Activated B cell treated with CpG ODN at 0.5 μM for 24 hours (primary cell): ENCODE data around the gene MYO1F. TPM values are rescaled to one million over a fixed set of nuclear protein-coding genes. Genes with fewer than 3 reads are reported as not detected.
A peak's percentile ranks its signal among the peaks of the same experiment; 100 is the strongest.

ENCODE experiments used
- ATAC-seq: fragments of 200-7000 bp; cut with Tn5 transposase; one replicate; pipeline ENCODE4 v1.10.0; 2021; ENCODE audit warnings: low read depth, mild to moderate bottlenecking, moderate library complexity
- CTCF ChIA-PET: fragments of 350-600 bp; sonication (Branson Sonifier 250); formaldehyde crosslinking; loops from one replicate; lab custom pipeline; 2021; ENCODE audit warnings: antibody characterized with exemption; lab: Charles Lee
- POLR2A ChIA-PET: fragments of 350-600 bp; sonication (Branson Sonifier 250); formaldehyde crosslinking; loops from one replicate; lab custom pipeline; 2021; ENCODE audit warnings: antibody characterized with exemption; lab: Charles Lee
- DNase-seq: peaks from one replicate; pipeline ENCODE4 v3.0.0; 2022
- H3K27ac Mint-ChIP-seq: one replicate; pipeline ENCODE4 v1.8.0; 2020; ENCODE audit warnings: mixed read lengths
- H3K27me3 Mint-ChIP-seq: one replicate; pipeline ENCODE4 v1.8.0; 2021; ENCODE audit warnings: mixed read lengths
- H3K36me3 Mint-ChIP-seq: one replicate; pipeline ENCODE4 v1.8.0; 2021; ENCODE audit warnings: low read depth, mixed read lengths
- H3K4me1 Mint-ChIP-seq: one replicate; pipeline ENCODE4 v1.8.0; 2021; ENCODE audit warnings: mixed read lengths
- H3K4me3 Mint-ChIP-seq: one replicate; pipeline ENCODE4 v1.8.0; 2020; ENCODE audit warnings: mild to moderate bottlenecking, mixed read lengths
- H3K9me3 Mint-ChIP-seq: one replicate; pipeline ENCODE4 v1.8.0; 2020; ENCODE audit warnings: mixed read lengths
- intact Hi-C: fragments of 100-400 bp; cut with micrococcal nuclease; formaldehyde crosslinking; loops from one replicate; pipeline ENCODE4 v1.15.1; 2024
- total RNA-seq: library from RNA; stranded (reverse); gene quantifications from 2 replicates; pipeline ENCODE4 v1.2.3, GENCODE V29; 2022
- TF ChIP-seq, protein P1 (sequence below): fragments of 200-600 bp; IDR thresholded peaks from one replicate; pipeline ENCODE4 v1.8.0; 2022; ENCODE audit warnings: antibody characterized with exemption, mild to moderate bottlenecking

MYO1F gene
- total RNA-seq, 1 donor from 2014 or later: 63.8 TPM

DNA sequence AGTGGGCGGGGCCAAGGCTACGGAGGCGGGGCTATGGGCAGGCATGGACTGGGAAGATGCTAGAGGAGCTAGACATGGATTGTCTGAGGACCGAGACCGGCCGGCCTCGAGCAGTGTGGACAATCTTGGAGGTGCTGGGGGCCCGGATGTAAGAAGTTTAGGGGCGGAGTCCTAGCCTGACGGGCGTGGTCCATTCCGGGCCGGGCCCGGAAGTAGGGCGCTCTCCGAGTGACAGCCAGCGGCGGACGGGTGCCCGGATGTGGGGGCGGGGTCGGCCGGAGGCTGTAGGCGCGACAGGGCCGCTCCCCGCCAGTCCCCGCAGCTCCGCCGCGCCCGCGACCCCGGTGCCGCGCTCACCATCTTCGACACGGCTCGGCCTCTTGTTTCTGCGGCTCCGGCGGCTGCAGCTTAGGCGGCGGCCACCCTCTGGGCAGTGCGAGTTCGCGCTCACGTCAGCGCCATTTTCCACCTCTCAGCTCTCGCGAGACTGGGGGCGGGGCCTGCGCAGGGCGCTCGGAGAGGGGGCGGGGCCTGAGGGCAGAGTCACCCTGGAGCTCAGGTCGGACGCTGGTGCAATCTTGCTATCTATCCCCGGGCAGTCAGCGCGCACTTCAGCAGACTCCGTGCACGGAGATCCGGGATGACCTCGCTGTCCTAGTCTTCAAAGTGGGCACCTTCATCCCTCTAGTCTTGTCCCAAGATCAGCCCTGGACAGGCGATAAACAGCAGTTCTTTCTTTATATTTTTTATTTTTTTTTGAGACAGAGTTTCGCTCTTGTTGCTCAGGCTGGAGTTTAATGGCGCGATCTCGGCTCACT is 63.3 kb downstream of the MYO1F start, which contains the start of gene ZNF414:
Gene ZNF414 (minus strand): TSS at position 481 of the 818 bp plus-strand sequence. CDS start 121 bp downstream, at position 360.
- intact Hi-C loops: loop anchor here (1.0 to 5.0 kb wide), 7 partner anchors 42 to 1303 kb away; partner anchors contain the start of genes FBXL12, HNRNPM, KANK3 and MARCHF2
- DNase-seq (peak; percentile 99), ATAC-seq (peak; percentile 90)
- TF ChIP-seq, protein P1, sequence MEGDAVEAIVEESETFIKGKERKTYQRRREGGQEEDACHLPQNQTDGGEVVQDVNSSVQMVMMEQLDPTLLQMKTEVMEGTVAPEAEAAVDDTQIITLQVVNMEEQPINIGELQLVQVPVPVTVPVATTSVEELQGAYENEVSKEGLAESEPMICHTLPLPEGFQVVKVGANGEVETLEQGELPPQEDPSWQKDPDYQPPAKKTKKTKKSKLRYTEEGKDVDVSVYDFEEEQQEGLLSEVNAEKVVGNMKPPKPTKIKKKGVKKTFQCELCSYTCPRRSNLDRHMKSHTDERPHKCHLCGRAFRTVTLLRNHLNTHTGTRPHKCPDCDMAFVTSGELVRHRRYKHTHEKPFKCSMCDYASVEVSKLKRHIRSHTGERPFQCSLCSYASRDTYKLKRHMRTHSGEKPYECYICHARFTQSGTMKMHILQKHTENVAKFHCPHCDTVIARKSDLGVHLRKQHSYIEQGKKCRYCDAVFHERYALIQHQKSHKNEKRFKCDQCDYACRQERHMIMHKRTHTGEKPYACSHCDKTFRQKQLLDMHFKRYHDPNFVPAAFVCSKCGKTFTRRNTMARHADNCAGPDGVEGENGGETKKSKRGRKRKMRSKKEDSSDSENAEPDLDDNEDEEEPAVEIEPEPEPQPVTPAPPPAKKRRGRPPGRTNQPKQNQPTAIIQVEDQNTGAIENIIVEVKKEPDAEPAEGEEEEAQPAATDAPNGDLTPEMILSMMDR: no peak
- ChIA-PET CTCF (interaction anchor here (0.8 to 1.7 kb wide), 4 partner anchors 8 to 101 kb away, joined by 3 to 11 read pairs (median 6); partner anchors contain the start of gene MARCHF2), POLR2A (interaction anchor here (0.5 to 2.8 kb wide), 33 partner anchors 8 to 1995 kb away, joined by 3 to 30 read pairs (median 5); partner anchors contain the start of genes ELAVL1, HNRNPM, MARCHF2 and MYO1F)
- Mint-ChIP-seq H3K27me3 (no peaks in the 10 kb centered on the region), H3K4me3 (peak within 1 kb of the TSS; percentile 94), H3K36me3 (peaks cover 11% of the 10 kb centered on the region), H3K9me3 (no peaks in the 10 kb centered on the region), H3K4me1 (peaks cover 27% of the 10 kb centered on the region), H3K27ac (peak within 1 kb of the TSS; percentile 98)

DNA sequence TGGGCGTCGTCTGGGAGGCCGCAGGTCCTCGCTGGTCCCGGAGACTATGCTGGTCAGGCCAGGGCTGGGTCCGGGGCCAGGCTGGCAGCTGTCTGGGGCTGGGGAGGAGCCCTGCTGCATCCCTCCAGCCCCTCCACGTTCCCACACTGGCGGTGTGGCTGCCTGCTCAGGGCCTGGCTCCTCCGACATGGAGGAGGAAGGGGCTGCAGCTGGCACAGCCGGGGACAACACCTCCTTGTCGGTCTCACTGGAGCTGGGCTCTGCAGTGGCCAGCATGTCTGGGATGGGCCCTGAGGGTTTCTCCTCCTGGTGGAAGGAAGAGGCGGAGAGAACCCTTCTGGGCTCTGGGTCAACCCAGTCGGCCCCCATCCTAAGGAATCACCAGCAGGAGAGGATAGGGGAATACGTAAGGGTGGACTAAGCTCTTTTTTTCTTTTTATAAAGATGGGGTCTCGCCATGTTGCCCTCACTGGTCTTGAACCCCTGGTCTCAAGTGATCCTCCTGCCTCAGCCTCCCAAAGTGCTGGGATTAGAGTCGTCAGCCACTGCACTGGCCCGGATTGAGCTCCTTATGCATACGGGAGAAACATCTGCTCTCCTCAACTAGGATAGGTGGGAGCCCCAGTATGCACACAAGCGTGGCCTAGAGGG is 64.1 kb downstream of the MYO1F start:
- H3K4me3 Mint-ChIP-seq: peak overlapping the region; percentile 94
- ChIA-PET CTCF (interaction anchor here (1.3 to 1.7 kb wide), 3 partner anchors 7 to 67 kb away, joined by 5 to 11 read pairs (median 7); no protein-coding TSS in a partner anchor), POLR2A (interaction anchor here (0.6 to 2.8 kb wide), 24 partner anchors 7 to 1448 kb away, joined by 3 to 30 read pairs (median 6); partner anchors contain the start of genes HNRNPM, MARCHF2, MYO1F and RAB11B)
- H3K4me1 Mint-ChIP-seq: peaks cover 26% of the 10 kb centered on the region
- TF ChIP-seq, protein P1: no peak
- intact Hi-C loops: loop anchor here (1.0 to 5.0 kb wide), 5 partner anchors 41 to 1304 kb away; partner anchors contain the start of genes FBXL12, KANK3, MARCHF2 and RAB11B
- H3K36me3 Mint-ChIP-seq: peaks cover 11% of the 10 kb centered on the region
- DNase-seq (no peak), ATAC-seq (no peak)
- H3K27ac Mint-ChIP-seq: peak overlapping the region; percentile 98
- H3K9me3 Mint-ChIP-seq: no peaks in the 10 kb centered on the region
- no peaks in the 10 kb centered on the region for H3K27me3 Mint-ChIP-seq

DNA sequence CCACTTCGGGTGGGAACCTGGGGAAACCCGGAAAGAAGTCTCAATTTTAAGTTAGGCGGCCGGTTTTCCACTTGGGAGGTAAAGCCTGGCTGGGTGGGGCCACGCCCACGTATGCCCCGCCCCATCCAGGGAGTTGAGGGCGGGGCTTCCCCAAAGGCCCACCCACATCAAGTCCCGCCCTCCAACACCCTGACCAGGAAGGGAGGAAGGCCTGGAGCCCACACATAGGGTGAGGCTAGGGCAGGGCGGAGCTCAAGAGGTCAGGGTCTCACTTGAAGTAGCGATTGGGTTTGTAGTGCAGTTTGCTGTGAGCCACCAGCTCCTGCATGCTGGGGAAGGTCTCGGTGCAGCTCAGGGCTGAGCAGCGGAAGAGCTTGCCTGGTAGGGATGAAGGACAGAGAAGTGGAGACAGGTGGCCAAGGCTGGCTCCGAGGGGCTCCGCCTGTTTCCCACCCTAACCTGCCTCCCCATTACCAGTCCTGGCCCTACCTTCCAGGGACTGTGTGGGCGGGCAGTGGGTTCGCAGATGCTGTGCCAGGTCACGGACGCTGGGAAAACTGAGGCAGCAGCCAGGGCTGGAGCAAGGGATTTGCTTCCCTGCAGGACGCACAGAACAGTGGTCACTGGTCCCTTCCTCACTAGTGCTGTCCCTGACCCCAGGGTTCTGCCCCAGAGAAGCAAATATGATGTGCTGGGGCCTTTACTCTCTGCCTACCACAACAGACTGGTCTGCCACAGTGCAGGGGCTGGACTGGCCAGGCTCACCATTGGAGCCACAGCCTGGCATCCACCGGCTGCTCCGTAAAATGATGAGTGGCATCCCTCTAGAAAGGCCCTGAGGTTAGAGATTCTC is 64.9 kb downstream of the MYO1F start:
- Mint-ChIP-seq H3K27ac (no peak overlapping the region), H3K4me3 (no peak overlapping the region), H3K36me3 (peaks cover 12% of the 10 kb centered on the region), H3K9me3 (no peaks in the 10 kb centered on the region), H3K4me1 (peaks cover 18% of the 10 kb centered on the region), H3K27me3 (no peaks in the 10 kb centered on the region)
- DNase-seq (no peak), ATAC-seq (no peak)
- ChIA-PET POLR2A (interaction anchor here (1.4 to 2.8 kb wide), 4 partner anchors 13 to 569 kb away, joined by 7 to 30 read pairs (median 15); partner anchors contain the start of genes MARCHF2 and TIMM44), CTCF (interaction anchor here (1.4 kb wide), 1 partner anchor 66 kb away, joined by 11 read pairs; no protein-coding TSS in a partner anchor)
- intact Hi-C loops: loop anchor here (5.0 kb wide), 3 partner anchors 40 to 1305 kb away; partner anchors contain the start of genes FBXL12 and KANK3
- TF ChIP-seq, protein P1: no peak

DNA sequence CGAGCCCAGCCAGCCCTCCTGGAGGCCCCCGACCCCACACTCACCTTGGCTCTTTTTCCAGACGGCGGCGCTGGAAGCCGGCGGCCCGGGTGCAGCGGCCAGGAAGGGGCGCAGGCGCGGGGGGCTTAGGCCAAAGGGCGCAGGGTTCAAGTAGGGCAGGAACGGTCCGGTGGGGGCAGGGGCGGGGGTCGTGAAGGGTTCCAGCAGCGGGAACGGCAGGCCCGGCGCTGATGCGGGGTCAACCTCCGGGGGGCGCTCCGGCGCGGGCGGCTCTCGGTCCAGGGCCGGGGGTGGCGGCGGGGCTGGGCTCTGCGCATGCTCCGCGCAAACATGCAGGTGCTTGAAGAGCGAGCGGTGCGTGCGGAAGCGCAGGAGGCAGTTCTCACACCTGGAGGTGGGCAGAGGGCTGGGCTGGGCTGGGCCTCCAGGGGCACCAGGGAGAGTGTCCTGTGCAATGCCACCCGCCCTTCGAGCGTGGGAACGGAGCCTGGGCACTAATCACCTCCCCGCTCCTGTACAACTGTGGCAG is 65.6 kb downstream of the MYO1F start:
- ChIA-PET POLR2A (no interaction called here), CTCF (no interaction called here)
- TF ChIP-seq, protein P1: no peak
- Mint-ChIP-seq H3K9me3 (no peaks in the 10 kb centered on the region), H3K27ac (no peak overlapping the region), H3K4me3 (no peak overlapping the region), H3K27me3 (no peaks in the 10 kb centered on the region), H3K36me3 (peaks cover 12% of the 10 kb centered on the region), H3K4me1 (peaks cover 17% of the 10 kb centered on the region)
- ATAC-seq (no peak), DNase-seq (no peak)
- intact Hi-C loops: loop anchor here (5.0 kb wide), 3 partner anchors 39 to 1306 kb away; partner anchors contain the start of genes FBXL12 and KANK3
